Kasumi-1 (cell line): ENCODE results near the gene CRYM.
"Not testable (repeated sequence)": the region's sequence is repeated elsewhere in the genome, so short reads cannot be mapped to it uniquely, and the experiment has no call there.

Experiments
- DNase-seq, 2 experiments: peaks; one replicate each; lab custom pipeline; 2025; lab: John Stamatoyannopoulos, UW

The CRYM gene

GRCh38 chr16:21279501-21279900, 1.4 kb upstream of the CRYM start:
- no peak for DNase-seq

GRCh38 chr16:21277045-21277926, 804 bp downstream of the CRYM start:
- DNase-seq: no peak

- DNase-seq: no peak
These were observed 2.0 kb downstream of the CRYM start for GRCh38 chr16:21276090-21276489.

DNA sequence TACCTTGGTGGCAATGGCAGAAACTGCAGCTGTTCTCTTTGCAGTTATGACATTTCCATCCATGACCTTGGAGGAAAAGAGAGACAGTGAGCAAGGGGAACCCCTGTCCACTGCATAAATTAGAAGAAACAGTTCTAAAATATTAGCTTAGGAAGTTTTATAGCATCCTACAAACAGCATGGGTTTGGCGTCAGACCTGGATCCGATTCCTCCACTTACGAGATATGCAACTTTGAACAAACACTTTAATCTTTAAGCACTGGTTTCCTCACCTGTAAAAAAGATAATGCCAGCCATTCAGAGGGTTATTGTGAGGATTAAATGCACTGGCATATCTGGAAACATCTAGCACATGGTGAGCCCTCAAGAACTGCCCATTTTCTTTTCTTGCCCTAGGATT, 2.6 kb downstream of the CRYM start:
- no peak for DNase-seq

GRCh38 chr16:21274172-21274726, 3.8 kb downstream of the CRYM start:
- no peak for DNase-seq

DNA sequence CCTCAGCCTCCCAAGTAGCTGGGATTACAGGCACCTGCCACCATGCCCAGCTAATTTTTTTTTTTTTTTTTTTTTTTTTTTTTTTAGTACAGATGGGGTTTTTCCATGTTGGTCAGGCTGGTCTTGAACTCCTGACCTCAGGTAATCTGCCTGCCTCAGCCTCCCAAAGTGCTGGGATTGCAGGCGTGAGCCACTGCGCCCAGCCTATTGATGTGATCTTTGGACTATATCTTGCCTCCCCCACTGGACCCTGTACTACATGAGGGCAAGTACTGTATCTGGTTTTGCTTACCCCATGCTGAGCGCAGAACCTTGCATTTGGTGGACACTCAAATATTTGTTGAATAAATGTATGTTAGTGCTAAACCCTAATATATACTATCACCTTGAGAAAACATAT, 5.3 kb downstream of the CRYM start:
- not testable (repeated sequence) for DNase-seq

DNA sequence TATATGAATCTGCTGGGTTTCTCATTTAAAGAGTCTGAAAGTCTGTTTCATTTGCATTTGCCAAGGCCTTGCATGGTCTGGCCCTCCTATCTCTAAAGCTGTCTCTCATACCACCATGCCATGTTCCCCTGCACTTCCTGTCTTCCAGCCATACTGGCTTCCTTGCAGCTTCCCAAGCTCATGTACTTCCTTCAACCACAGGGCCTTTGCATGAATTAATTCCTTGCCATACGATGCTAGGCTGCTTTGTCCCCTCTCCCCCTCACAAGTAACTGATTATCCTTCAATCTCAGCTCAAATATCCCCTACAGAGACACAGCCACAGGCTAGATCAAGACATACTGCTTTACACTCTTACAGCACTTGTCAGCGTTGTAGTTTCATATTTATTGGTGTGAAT, 5.8 kb downstream of the CRYM start:
- no peak for DNase-seq

DNA sequence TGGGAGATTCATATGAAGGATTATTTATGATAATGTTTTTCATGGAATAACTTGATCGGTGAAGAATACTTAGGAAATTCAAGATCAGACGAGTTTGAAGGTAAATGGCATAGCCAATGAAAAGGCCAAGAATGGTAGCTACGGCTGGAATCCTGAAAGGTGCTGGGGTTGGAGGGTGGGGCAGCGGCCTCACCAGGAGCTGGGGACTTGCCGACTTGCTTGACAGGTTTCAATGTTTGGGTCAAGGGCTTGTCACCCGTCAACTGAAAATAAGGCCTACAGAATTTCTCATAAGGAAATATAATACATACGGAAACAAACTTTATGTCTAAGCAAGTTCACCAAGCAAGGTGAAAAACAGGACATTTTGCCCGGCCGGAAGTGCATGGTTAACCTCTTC, 9.9 kb downstream of the CRYM start:
- no peak for DNase-seq

DNA sequence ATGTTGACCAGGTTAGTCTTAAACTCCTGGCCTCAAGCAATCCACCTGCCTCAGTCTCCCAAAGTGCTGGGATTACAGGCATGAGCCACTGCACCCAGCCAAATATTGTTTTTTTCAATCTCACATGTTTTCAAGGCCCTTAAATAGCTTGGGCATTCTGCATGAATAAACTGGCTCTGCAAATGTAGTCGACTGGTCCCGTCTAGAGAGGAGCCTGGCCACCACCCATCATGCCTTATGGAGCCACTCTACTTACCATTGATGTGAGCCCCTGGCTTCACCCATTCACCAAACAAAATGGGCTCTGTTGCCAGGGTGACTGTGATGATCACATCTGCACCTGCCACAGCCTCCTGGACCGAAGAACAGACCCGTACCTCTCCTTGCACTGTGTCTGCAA, 10.8 kb downstream of the CRYM start:
- DNase-seq: no peak

- no peak for DNase-seq
These were observed 12.8 kb downstream of the CRYM start for GRCh38 chr16:21265104-21265837.

DNA sequence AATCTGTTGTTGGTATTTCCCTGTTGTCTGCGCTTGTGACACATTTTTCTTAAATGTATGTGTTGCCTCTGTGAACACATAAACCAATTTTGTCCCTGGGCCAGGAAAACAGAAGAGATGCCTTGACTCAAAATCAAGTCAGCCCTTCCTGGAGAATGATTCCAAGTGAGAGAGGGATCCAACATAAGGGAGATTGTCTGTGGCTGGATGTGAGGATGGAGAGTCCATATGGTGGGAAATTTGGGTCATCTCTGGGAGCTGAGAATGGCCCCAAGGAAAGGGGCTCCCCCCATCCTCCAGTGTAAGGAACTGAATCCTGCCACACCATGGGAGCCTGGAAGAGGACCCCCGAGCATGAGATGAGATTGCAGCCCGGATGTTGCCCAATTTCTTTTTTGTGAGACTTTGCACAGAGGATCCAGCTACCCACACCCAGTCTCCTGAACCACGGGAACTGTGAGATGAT, 13.5 kb downstream of the CRYM start:
- DNase-seq: no peak

GRCh38 chr16:21263640-21264570, 14.2 kb downstream of the CRYM start:
- no peak for DNase-seq

DNA sequence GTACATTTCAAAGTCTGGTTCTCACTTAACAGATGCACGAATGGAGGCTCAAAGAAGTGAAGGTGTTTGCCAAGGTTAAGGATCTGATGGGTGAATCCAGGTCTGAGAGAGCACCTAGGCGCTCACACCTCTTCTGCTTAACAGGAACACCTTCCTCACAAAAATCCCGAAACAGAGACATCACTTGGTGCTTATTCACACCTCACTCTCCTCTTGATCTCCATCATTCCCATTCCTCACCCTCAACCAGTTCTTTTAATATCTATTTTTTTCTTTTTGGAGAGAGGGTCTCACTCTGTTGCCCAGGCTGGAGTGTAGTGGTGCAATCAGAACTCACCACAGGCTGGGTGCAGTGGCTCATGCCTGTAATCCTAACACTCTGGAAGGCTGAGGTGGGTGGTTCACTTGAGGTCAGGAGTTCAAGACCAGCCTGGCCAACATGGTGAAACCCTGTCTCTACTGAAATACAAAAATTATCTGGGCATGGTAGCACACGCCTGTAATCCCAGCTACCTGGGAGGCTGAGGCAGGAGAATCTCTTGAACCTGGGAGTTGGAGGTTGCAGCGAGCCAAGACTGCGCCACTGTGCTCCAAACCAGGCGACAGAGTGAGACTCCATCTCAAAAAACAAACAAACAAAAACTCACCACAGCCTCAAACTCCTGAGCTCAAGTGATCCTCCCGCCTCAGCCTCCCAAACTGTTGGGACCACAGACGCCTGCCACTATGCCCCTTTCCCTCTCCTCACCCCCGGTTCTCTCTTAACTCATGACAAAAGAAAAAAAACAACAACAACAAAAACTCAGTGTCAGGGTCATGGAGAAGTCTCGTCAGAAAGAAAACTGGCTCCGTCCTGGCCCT, 15.1 kb downstream of the CRYM start:
- DNase-seq: no peak

DNA sequence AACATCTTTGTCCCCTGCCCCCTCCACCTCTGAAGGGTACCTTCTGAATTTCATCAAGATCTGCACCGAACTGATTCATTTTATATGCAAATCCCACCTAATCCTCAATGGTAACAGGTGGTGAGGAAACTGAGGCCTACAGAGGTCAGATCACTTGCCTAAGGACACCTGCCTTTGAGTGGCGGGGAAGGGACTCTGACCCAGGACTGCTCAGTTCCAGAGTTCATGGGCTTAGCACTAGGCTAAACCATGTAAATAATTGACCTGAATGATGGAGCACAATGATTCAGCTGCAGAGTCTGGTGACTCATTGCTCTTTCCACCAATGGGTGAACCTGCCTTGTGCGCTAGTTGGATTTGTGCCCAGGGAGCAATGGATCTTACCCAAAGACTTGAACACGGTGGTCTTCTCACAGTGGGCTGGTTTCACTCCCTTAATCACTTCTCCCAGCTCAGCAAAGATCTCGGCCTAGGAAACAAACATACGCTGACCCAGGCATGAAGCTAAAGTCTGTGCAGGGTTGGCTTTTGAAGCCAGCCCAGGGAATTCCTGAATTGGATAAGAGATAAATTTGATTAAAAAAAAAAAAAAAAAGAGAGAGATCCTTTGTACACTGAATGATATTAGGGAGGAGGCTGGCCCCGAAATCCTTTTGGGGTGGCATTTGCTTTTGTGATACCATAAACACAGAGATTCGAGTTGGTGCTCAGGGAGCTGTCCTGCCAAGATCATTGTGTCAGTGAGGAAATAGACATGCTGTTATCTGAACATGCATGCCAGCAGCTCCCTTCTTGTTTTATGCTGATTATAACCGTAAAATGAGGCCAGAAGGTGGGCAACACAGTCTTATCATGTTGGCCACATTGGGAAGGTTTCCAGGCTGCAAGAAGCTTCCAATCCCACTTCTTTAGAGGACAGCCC, 17.0 kb downstream of the CRYM start:
- no peak for DNase-seq

DNA sequence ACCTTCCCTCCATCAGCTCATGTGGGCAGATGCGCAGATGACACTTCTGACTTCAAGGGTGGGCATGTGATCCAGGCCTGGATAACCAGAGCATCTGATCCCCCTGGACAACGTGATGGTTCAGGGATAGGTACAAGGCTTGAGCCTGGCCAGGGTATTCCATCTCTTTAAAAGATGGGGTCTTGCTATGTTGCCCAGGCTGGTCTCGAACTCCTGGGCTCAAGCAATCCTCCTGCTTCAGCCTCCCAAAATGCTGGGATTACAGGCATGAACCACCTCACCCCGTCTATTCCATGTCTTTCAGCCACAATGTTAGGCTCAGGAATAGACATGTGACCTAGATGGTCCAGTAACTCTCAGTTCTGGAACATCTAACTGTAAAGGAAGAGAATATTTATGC, 20.8 kb downstream of the CRYM start:
- no peak for DNase-seq

- DNase-seq: no peak
These were observed 21.5 kb downstream of the CRYM start for GRCh38 chr16:21256636-21257035.

GRCh38 chr16:21253470-21253869, 24.6 kb downstream of the CRYM start:
- no peak for DNase-seq

- DNase-seq: no peak
These were observed 27.8 kb downstream of the CRYM start for GRCh38 chr16:21250072-21250923.

DNA sequence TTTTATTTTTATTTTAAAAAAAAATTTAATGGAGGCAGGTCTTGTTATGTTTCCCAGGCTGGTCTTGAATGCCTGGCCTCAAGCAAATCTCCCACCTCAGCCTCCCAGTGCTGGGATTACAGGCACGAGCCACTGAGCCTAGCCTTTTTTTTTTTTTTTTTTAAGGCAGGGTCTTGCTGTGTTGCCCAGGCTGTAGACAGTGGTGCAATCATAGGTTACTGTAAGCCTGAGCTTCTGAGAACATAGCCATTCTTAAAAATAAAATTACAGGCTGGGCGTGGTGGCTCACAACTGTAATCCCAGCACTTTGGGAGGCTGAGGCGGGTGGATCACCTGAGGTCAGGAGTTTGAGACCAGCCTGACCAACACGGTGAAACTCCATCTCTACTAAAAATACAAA, 29.9 kb downstream of the CRYM start:
- DNase-seq: not testable (repeated sequence)
